ENCODE data around the gene MRAS.

GRCh38 chr3:138373087-138373735, 24.8 kb downstream of the MRAS start:
- no peak for TF ChIP-seq CTCF (conservative IDR thresholded peaks at IDR 0.05; ENCODE audit: low read depth, low read length)
- no peak for TF ChIP-seq EZH2 (IDR thresholded peaks at IDR 0.05; ENCODE audit: borderline replicate concordance, low read depth, low read length, poor library complexity, severe bottlenecking)

All from A673 (cell line).